Activated B cell treated with CpG ODN at 0.5 μM for 24 hours (primary cell): ENCODE results near the gene RFX4. TPM values are rescaled to one million over a fixed set of nuclear protein-coding genes. Genes with fewer than 3 reads are reported as not detected.

Experiments used
- ATAC-seq: fragments of 200-7000 bp; cut with Tn5 transposase; one replicate; pipeline ENCODE4 v1.10.0; 2021; ENCODE audit warnings: low read depth, mild to moderate bottlenecking, moderate library complexity
- CTCF ChIA-PET: fragments of 350-600 bp; sonication (Branson Sonifier 250); formaldehyde crosslinking; loops from one replicate; lab custom pipeline; 2021; ENCODE audit warnings: antibody characterized with exemption; lab: Charles Lee
- POLR2A ChIA-PET: fragments of 350-600 bp; sonication (Branson Sonifier 250); formaldehyde crosslinking; loops from one replicate; lab custom pipeline; 2021; ENCODE audit warnings: antibody characterized with exemption; lab: Charles Lee
- DNase-seq: peaks from one replicate; pipeline ENCODE4 v3.0.0; 2022
- H3K27ac Mint-ChIP-seq: one replicate; pipeline ENCODE4 v1.8.0; 2020; ENCODE audit warnings: mixed read lengths
- H3K27me3 Mint-ChIP-seq: one replicate; pipeline ENCODE4 v1.8.0; 2021; ENCODE audit warnings: mixed read lengths
- H3K36me3 Mint-ChIP-seq: one replicate; pipeline ENCODE4 v1.8.0; 2021; ENCODE audit warnings: low read depth, mixed read lengths
- H3K4me1 Mint-ChIP-seq: one replicate; pipeline ENCODE4 v1.8.0; 2021; ENCODE audit warnings: mixed read lengths
- H3K4me3 Mint-ChIP-seq: one replicate; pipeline ENCODE4 v1.8.0; 2020; ENCODE audit warnings: mild to moderate bottlenecking, mixed read lengths
- H3K9me3 Mint-ChIP-seq: one replicate; pipeline ENCODE4 v1.8.0; 2020; ENCODE audit warnings: mixed read lengths
- intact Hi-C: fragments of 100-400 bp; cut with micrococcal nuclease; formaldehyde crosslinking; loops from one replicate; pipeline ENCODE4 v1.15.1; 2024
- total RNA-seq: library from RNA; stranded (reverse); gene quantifications from 2 replicates; pipeline ENCODE4 v1.2.3, GENCODE V29; 2022
- TF ChIP-seq, protein P1 (sequence below): fragments of 200-600 bp; IDR thresholded peaks from one replicate; pipeline ENCODE4 v1.8.0; 2022; ENCODE audit warnings: antibody characterized with exemption, mild to moderate bottlenecking

The RFX4 gene
- total RNA-seq, 1 donor from 2014 or later = not detected

DNA sequence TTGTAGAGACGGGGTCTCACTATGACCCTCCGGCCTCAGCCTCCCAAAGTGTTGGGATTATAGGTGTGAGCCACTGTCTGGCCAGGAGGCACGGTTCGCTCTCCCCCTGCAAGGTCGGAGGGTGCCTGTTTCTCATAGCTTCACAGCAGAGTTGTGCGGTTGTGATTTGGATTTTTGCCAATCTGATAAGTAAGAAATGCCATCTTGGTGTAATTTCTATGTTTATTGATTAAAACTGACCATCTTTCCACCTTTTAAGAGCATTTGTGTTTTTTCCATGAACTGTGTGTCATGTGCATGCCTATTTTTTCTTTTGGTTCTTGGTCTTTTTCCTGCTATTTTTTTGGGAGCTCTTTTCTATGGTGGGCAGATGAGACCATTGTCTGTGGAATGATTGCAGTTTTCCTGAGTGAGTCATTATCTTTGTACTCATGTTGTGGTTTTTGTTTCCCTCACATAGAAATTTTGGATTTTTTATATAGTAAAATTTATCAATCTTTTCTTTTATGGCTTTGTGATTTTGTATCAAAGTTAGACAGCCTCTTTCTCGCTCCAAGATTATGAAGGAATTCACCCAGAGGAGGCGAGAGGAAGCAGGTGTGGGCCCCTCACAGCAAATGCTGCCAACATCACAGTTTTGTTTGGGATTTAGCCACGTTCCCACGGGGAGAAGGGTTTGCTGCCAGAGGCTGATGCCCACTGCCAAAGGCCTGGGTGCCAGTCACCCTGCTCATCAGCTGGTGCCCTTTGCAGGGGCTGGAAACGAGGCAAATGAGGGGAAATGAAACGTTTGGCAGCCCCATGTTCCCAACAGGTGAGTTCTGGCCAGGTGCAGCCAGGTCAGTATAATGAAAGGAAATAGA is 47.2 kb downstream of the RFX4 start:
- no peaks in the 10 kb centered on the region for H3K4me1 Mint-ChIP-seq
- no peak for ATAC-seq
- H3K9me3 Mint-ChIP-seq = no peaks in the 10 kb centered on the region
- DNase-seq = no peak
- CTCF ChIA-PET = no interaction called here
- no peaks in the 10 kb centered on the region for H3K36me3 Mint-ChIP-seq
- TF ChIP-seq, protein P1, sequence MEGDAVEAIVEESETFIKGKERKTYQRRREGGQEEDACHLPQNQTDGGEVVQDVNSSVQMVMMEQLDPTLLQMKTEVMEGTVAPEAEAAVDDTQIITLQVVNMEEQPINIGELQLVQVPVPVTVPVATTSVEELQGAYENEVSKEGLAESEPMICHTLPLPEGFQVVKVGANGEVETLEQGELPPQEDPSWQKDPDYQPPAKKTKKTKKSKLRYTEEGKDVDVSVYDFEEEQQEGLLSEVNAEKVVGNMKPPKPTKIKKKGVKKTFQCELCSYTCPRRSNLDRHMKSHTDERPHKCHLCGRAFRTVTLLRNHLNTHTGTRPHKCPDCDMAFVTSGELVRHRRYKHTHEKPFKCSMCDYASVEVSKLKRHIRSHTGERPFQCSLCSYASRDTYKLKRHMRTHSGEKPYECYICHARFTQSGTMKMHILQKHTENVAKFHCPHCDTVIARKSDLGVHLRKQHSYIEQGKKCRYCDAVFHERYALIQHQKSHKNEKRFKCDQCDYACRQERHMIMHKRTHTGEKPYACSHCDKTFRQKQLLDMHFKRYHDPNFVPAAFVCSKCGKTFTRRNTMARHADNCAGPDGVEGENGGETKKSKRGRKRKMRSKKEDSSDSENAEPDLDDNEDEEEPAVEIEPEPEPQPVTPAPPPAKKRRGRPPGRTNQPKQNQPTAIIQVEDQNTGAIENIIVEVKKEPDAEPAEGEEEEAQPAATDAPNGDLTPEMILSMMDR = no peak
- H3K27ac Mint-ChIP-seq = no peak overlapping the region
- H3K27me3 Mint-ChIP-seq = no peaks in the 10 kb centered on the region
- no peak overlapping the region for H3K4me3 Mint-ChIP-seq
- intact Hi-C loops = no loop called here
- POLR2A ChIA-PET = no interaction called here

DNA sequence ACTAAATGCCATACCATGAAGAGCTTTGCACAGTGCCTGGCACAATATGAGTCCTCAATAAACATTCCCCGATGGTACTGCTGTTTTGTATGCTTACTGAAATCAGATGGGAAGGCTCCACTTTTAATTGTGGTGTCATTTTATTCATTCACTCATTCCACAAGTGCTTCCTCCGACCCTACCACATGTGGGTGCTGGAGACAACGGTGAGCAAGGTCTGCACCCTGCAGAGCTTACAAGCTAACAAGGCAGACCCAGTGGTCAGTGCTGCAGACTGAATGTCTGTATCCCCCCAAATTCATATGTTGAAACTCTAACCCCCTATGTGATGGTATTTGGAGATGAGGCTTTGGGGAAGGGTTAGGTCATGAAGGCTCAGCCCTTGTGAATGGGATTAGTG is 48.3 kb downstream of the RFX4 start:
- no peak for DNase-seq
- no peak overlapping the region for H3K4me3 Mint-ChIP-seq
- intact Hi-C loops = no loop called here
- ChIA-PET POLR2A (no interaction called here), CTCF (no interaction called here)
- TF ChIP-seq, protein P1 = no peak
- ATAC-seq = no peak
- no peak overlapping the region for H3K27ac Mint-ChIP-seq
- no peaks in the 10 kb centered on the region for H3K36me3 Mint-ChIP-seq
- no peaks in the 10 kb centered on the region for H3K4me1 Mint-ChIP-seq
- H3K27me3 Mint-ChIP-seq = peaks cover 4% of the 10 kb centered on the region
- H3K9me3 Mint-ChIP-seq = no peaks in the 10 kb centered on the region

DNA sequence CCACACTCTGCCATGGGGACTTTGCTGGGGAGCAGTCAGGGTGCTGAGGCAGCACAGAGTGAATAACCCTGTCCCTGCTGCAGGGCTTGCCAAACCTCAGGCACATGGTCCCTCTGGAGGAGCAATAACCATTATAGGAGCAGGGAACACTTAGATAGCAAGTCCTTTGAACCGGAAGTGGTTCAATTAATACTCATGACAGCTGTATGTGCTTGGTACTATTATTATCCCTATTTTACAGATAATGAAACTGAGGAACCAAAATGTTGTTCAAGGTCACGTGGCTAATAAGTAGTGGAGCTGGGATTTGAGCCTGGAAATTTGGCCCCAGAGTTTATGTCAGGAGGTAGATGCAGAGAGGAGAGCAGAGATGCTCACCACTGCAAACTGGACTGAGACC is 49.0 kb downstream of the RFX4 start:
- DNase-seq (no peak), ATAC-seq (no peak)
- TF ChIP-seq, protein P1 = no peak
- no peaks in the 10 kb centered on the region for H3K4me1 Mint-ChIP-seq
- H3K4me3 Mint-ChIP-seq = no peak overlapping the region
- intact Hi-C loops = no loop called here
- H3K9me3 Mint-ChIP-seq = no peaks in the 10 kb centered on the region
- H3K36me3 Mint-ChIP-seq = no peaks in the 10 kb centered on the region
- H3K27ac Mint-ChIP-seq = no peak overlapping the region
- ChIA-PET CTCF (no interaction called here), POLR2A (no interaction called here)
- peaks cover 6% of the 10 kb centered on the region for H3K27me3 Mint-ChIP-seq

DNA sequence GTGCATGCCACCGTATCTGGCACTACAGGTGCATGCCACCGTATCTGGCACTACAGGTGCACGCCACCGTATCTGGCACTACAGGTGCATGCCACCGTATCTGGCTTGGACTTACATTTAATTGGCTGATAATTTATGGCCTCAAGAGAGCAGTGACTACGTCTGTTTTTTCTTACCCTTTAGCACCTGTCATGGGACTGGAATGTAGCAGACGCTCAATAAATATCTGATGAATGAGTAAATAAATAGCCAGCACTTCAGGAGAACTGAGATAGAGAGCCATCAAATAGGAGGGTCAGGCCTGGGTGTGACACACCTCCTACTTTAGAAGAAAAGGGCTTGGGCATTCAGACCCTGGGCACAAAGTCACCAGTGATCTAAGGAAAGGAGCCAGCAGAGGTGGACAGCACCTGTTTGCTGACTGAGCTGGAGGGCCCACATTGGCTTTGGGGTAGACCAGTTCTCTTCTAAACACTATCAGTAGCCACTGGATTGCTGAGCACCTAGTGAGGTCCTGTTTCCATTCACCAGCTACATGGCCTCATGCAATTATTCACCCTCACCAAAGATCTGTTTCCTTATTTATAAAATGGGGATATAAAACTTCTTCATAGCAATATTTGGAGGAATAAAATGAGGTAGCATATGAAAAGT is 50.1 kb downstream of the RFX4 start:
- POLR2A ChIA-PET = no interaction called here

DNA sequence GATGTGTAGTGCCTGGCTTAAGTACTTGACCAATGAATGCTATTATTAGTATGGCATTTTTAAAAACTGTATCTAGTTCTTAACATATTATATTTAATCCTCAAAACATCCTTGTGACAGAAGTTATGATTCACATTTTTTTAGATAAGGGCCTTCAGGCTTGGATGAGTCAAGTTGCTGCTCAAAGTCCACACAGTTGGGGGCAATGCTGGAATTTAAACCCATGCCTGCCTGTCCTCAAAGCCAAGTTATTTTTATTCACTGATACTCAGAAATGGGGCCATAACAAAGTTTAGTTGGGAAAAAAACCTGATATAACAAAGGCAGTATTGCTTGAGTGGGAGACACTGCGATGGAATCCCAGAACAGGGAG is 50.6 kb downstream of the RFX4 start:
- intact Hi-C loops = no loop called here
- Mint-ChIP-seq H3K4me1 (no peaks in the 10 kb centered on the region), H3K9me3 (no peaks in the 10 kb centered on the region), H3K27me3 (peaks cover 9% of the 10 kb centered on the region), H3K36me3 (no peaks in the 10 kb centered on the region), H3K27ac (no peak overlapping the region), H3K4me3 (no peak overlapping the region)
- CTCF ChIA-PET = no interaction called here
- TF ChIP-seq, protein P1 = no peak
- DNase-seq (no peak), ATAC-seq (no peak)
- POLR2A ChIA-PET = no interaction called here

More for the DNA sequence above, 50.1 kb downstream of the RFX4 start:
- CTCF ChIA-PET = no interaction called here
- Mint-ChIP-seq H3K27me3 (peaks cover 6% of the 10 kb centered on the region), H3K4me1 (no peaks in the 10 kb centered on the region), H3K9me3 (no peaks in the 10 kb centered on the region), H3K27ac (no peak overlapping the region), H3K4me3 (no peak overlapping the region), H3K36me3 (no peaks in the 10 kb centered on the region)
- intact Hi-C loops = no loop called here
- TF ChIP-seq, protein P1 = no peak
- DNase-seq (no peak), ATAC-seq (no peak)
